SK-N-SH (cell line): ENCODE results near the gene SENP1. TPM values are rescaled to one million over a fixed set of nuclear protein-coding genes. Genes with fewer than 3 reads are reported as not detected.

ENCODE experiments used
- CTCF ChIA-PET: fragments of 300-600, 350-600 bp; formaldehyde crosslinking; extraction: SDS; loops from one replicate; lab custom pipeline; 2021; lab: Yijun Ruan, JAX
- POLR2A ChIA-PET: fragments of 350-600 bp; sonication (Branson Sonifier 250); formaldehyde crosslinking; extraction: SDS; loops from one replicate; lab custom pipeline; 2020; ENCODE audit warnings: antibody characterized with exemption, inconsistent platforms; lab: Yijun Ruan, JAX
- DNase-seq: peaks from one replicate; pipeline ENCODE4 v3.0.0; 2012
- H2AFZ ChIP-seq: fragments of 200-600 bp; sonication (generic); 2 replicates; pipeline ENCODE4 v1.8.1; 2016; ENCODE audit warnings: antibody characterized with exemption, mild to moderate bottlenecking, low read depth
- H3F3A ChIP-seq: fragments of 200-600 bp; sonication (generic); replicated peaks from 2 replicates; pipeline ENCODE3; 2016; ENCODE audit warnings: antibody characterized with exemption, mild to moderate bottlenecking; ENCODE audit not compliant: insufficient read depth
- H3K27ac ChIP-seq, 2 experiments: fragments of 200-500 bp in 1 of 2; fragments of 200-600 bp in 1 of 2; sonication (Bioruptor generic) in 1 of 2; sonication (generic), shearing (Covaris generic) in 1 of 2; 2 replicates each; pipeline versions ENCODE4 v1.5.1 to v1.6.1; 2014 to 2016; ENCODE audit warnings: low read depth in 2 of 2, inconsistent platforms in 1 of 2, low read length in 1 of 2, mild to moderate bottlenecking in 1 of 2, mixed read lengths in 1 of 2
- H3K27me3 ChIP-seq: fragments of 200-600 bp; sonication (generic), shearing (Covaris generic); 2 replicates; pipeline ENCODE4 v1.6.1; 2016; ENCODE audit warnings: mixed run types; ENCODE audit not compliant: insufficient read depth
- H3K36me3 ChIP-seq, 2 experiments: fragments of 200-500 bp in 1 of 2; fragments of 200-600 bp in 1 of 2; sonication (Bioruptor generic) in 1 of 2; sonication (generic) in 1 of 2; replicated peaks in 1 of 2; 2 replicates each; pipeline versions ENCODE3 to v1.5.1; 2014 to 2016; ENCODE audit warnings: low read length in 1 of 2, mild to moderate bottlenecking in 1 of 2; ENCODE audit not compliant: insufficient read depth in 2 of 2, control insufficient read depth in 1 of 2
- H3K4me1 ChIP-seq, 2 experiments: fragments of 200-500 bp in 1 of 2; fragments of 200-600 bp in 1 of 2; sonication (Bioruptor generic) in 1 of 2; sonication (generic), shearing (Covaris generic) in 1 of 2; 2 replicates each; pipeline versions ENCODE4 v1.5.1 to v1.6.1; 2014 to 2016; ENCODE audit warnings: low read depth in 1 of 2, low read length in 1 of 2, mixed run types in 1 of 2; ENCODE audit not compliant: insufficient read depth in 2 of 2, control insufficient read depth in 1 of 2
- H3K4me2 ChIP-seq: fragments of 200-600 bp; sonication (generic), shearing (Covaris generic); 2 replicates; pipeline ENCODE4 v1.6.1; 2017; ENCODE audit warnings: mixed run types
- H3K4me3 ChIP-seq, 2 experiments: fragments of 200-500 bp in 1 of 2; fragments of 200-600 bp in 1 of 2; sonication (Bioruptor generic) in 1 of 2; sonication (generic), shearing (Covaris generic) in 1 of 2; 2 replicates each; pipeline versions ENCODE4 v1.5.1 to v1.8.1; 2014 to 2016; ENCODE audit warnings: low read depth in 2 of 2, inconsistent platforms in 1 of 2, low read length in 1 of 2, mild to moderate bottlenecking in 1 of 2, mixed read lengths in 1 of 2, moderate library complexity in 1 of 2
- H3K79me2 ChIP-seq: fragments of 200-600 bp; sonication (generic); 2 replicates; pipeline ENCODE4 v1.8.1; 2017; ENCODE audit warnings: mild to moderate bottlenecking; ENCODE audit not compliant: insufficient read depth
- H3K9ac ChIP-seq: fragments of 200-600 bp; sonication (generic); 2 replicates; pipeline ENCODE4 v1.6.1; 2017; ENCODE audit warnings: mixed run types
- H3K9me2 ChIP-seq: fragments of 200-600 bp; sonication (generic); 2 replicates; pipeline ENCODE4 v1.6.1; 2017; ENCODE audit warnings: mixed run types
- H3K9me3 ChIP-seq: fragments of 200-600 bp; sonication (generic); 2 replicates; pipeline ENCODE4 v1.6.1; 2017; ENCODE audit warnings: mixed run types, mild to moderate bottlenecking, moderate library complexity
- H4K20me1 ChIP-seq: fragments of 200-600 bp; sonication (generic); 2 replicates; pipeline ENCODE4 v1.6.1; 2017; ENCODE audit warnings: mild to moderate bottlenecking, mixed run types; ENCODE audit not compliant: insufficient read depth
- CHD2 ChIP-seq: fragments of 150-350 bp; IDR thresholded peaks from 2 replicates; pipeline ENCODE4 v1.6.1; 2018; ENCODE audit warnings: low read length; ENCODE audit not compliant: partially characterized antibody
- CTCF ChIP-seq: fragments of 200-600 bp; sonication (generic); IDR thresholded peaks from 2 replicates; pipeline ENCODE4 v1.6.1; 2017; ENCODE audit warnings: antibody characterized with exemption, mild to moderate bottlenecking, moderate library complexity
- ELF1 ChIP-seq: IDR thresholded peaks from 2 replicates; pipeline ENCODE4 v1.4.0; 2012
- EP300 ChIP-seq, 2 experiments: IDR thresholded peaks; 2 replicates each; pipeline versions ENCODE4 v1.4.0 to v1.6.1; 2012; ENCODE audit warnings: borderline replicate concordance in 1 of 2, low read depth in 1 of 2, low read length in 1 of 2
- FOSL2 ChIP-seq: IDR thresholded peaks from 2 replicates; pipeline ENCODE4 v1.4.0; 2012; ENCODE audit warnings: low read depth, mild to moderate bottlenecking, moderate library complexity, borderline replicate concordance
- FOXJ3 ChIP-seq: sonication (generic); formaldehyde crosslinking; IDR thresholded peaks from 2 replicates; pipeline ENCODE4 v1.5.1; 2020; ENCODE audit warnings: mild to moderate bottlenecking, missing genetic modification reagents
- MEF2A ChIP-seq: IDR thresholded peaks from 2 replicates; pipeline ENCODE4 v1.4.0; 2012; ENCODE audit warnings: low read depth, borderline replicate concordance
- MXI1 ChIP-seq: IDR thresholded peaks from 2 replicates; pipeline ENCODE4 v1.6.1; 2012; ENCODE audit warnings: mild to moderate bottlenecking, low read depth, low read length, improper control_type of control experiment
- NRF1 ChIP-seq: IDR thresholded peaks from 2 replicates; pipeline ENCODE4 v1.6.1; 2012; ENCODE audit warnings: low read depth, mild to moderate bottlenecking, low read length
- POLR2AphosphoS5 ChIP-seq: IDR thresholded peaks from 2 replicates; pipeline ENCODE4 v1.6.1; 2012; ENCODE audit warnings: low read depth, low read length
- RAD21 ChIP-seq: IDR thresholded peaks from 2 replicates; pipeline ENCODE4 v1.6.1; 2012; ENCODE audit warnings: mild to moderate bottlenecking, low read length
- RCOR1 ChIP-seq: fragments of 150-350 bp; IDR thresholded peaks from 2 replicates; pipeline ENCODE4 v1.6.1; 2017; ENCODE audit warnings: antibody characterized with exemption, low read length
- REST ChIP-seq: IDR thresholded peaks from 2 replicates; pipeline ENCODE4 v1.6.1; 2012; ENCODE audit warnings: mild to moderate bottlenecking, low read depth, low read length, moderate library complexity
- RXRA ChIP-seq: IDR thresholded peaks from 2 replicates; pipeline ENCODE4 v1.4.0; 2012; ENCODE audit warnings: low read depth, mild to moderate bottlenecking, borderline replicate concordance
- TAF1 ChIP-seq: IDR thresholded peaks from 2 replicates; pipeline ENCODE4 v1.6.1; 2012; ENCODE audit warnings: low read depth, mild to moderate bottlenecking, low read length, moderate library complexity, borderline replicate concordance
- USF2 ChIP-seq: fragments of 150-350 bp; IDR thresholded peaks from 2 replicates; pipeline ENCODE4 v1.6.1; 2017; ENCODE audit warnings: antibody characterized with exemption, low read length, low read depth, borderline replicate concordance
- YY1 ChIP-seq: IDR thresholded peaks from 2 replicates; pipeline ENCODE4 v1.4.0; 2012; ENCODE audit warnings: low read depth, mild to moderate bottlenecking
- WGBS: methylation state at CpG from one replicate; pipeline ENCODE4 v1.1.6; 2017; ENCODE audit warnings: low lambda C conversion rate; 5-methylcytosine and 5-hydroxymethylcytosine counted together
- polyA plus RNA-seq, 3 experiments: library from polyadenylated mRNA; depleted of rRNA; stranded (reverse); fragments of >200 nt; gene quantifications; 2 replicates each; pipeline ENCODE4 v1.2.3, GENCODE V29; 2012
- TF ChIP-seq, protein P1 (sequence below): fragments of 150-350 bp; IDR thresholded peaks from 2 replicates; pipeline ENCODE4 v1.6.1; 2016; ENCODE audit warnings: mild to moderate bottlenecking, low read depth, low read length
- TF ChIP-seq, protein P2 (sequence below): IDR thresholded peaks from 2 replicates; pipeline ENCODE4; 2012

Gene SENP1
- polyA plus RNA-seq, 1 of the 3 experiments (the other 2 are of a cell fraction), result 5.6 TPM

DNA sequence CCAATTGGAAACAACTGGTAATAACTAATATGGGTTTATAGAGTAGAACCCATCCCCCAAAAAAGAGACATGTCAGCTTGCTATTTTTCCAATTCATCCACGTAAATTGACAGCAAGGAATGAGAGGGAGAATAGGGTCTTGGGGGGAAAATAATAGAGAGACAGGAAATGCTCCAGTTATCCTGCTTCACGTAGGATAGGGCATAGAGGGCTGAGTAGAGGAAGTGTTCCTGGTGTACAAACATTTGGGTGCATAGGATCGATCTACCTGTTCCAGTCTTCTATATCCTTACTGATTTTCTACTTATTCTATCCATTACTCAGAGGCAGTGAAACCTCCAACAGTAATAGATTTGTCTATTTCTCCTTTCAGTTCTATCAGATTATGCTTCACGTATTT, 52.0 kb downstream of the SENP1 start (continued):
- TF ChIP-seq, protein P1, sequence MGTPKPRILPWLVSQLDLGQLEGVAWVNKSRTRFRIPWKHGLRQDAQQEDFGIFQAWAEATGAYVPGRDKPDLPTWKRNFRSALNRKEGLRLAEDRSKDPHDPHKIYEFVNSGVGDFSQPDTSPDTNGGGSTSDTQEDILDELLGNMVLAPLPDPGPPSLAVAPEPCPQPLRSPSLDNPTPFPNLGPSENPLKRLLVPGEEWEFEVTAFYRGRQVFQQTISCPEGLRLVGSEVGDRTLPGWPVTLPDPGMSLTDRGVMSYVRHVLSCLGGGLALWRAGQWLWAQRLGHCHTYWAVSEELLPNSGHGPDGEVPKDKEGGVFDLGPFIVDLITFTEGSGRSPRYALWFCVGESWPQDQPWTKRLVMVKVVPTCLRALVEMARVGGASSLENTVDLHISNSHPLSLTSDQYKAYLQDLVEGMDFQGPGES, result no peak
- no peak for TF ChIP-seq RXRA
- TF ChIP-seq MEF2A, result no peak
- TF ChIP-seq REST, result no peak
- TF ChIP-seq, protein P2, sequence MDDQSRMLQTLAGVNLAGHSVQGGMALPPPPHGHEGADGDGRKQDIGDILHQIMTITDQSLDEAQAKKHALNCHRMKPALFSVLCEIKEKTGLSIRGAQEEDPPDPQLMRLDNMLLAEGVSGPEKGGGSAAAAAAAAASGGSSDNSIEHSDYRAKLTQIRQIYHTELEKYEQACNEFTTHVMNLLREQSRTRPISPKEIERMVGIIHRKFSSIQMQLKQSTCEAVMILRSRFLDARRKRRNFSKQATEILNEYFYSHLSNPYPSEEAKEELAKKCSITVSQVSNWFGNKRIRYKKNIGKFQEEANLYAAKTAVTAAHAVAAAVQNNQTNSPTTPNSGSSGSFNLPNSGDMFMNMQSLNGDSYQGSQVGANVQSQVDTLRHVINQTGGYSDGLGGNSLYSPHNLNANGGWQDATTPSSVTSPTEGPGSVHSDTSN, result no peak
- no peak for TF ChIP-seq TAF1

DNA sequence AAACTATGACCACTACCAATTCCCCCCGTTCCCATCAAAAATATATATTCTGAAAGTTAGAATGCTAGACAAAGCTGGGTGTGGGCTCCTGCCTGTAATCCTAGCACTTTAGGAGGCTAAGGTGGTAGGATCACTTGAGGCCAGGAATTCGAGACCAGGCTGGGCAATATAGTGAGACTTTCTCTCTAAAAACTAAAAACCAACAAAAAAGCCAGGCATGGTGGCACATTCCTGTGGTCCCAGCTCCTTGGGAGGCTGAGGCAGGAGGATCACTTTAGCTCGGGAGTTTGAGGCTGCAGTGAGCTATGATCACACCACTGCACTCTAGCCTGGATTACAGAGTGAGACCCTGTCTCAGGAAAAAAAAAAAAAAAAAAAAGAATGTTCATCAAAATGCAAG, 52.8 kb downstream of the SENP1 start:
- Histone ChIP-seq H3K27me3 (no peaks in the 10 kb centered on the region), H2AFZ (no peak overlapping the region), H3K27ac (no peak overlapping the region)
- POLR2A ChIA-PET, result no interaction called here
- TF ChIP-seq CTCF (no peak), TAF1 (no peak), MEF2A (no peak), RAD21 (no peak), FOSL2 (no peak), NRF1 (no peak), MXI1 (no peak), ELF1 (no peak), USF2 (no peak), YY1 (no peak), EP300 (IDR thresholded peaks at IDR 0.05; ENCODE audit: borderline replicate concordance in 1 of 2, low read depth in 1 of 2, low read length in 1 of 2) (no peak), FOXJ3 (CRISPR knock-in tag) (no peak), POLR2AphosphoS5 (no peak), RCOR1 (no peak), CHD2 (no peak)
- TF ChIP-seq, protein P1, result no peak
- TF ChIP-seq, all 33 proteins: peak for 0
- H3K9ac ChIP-seq, result no peak overlapping the region
- CTCF ChIA-PET, result no interaction called here
- H3K4me2 ChIP-seq, result no peak overlapping the region
- no peak for DNase-seq
- H3K9me2 ChIP-seq, result no peaks in the 10 kb centered on the region
- H3K36me3 ChIP-seq, result peaks cover 12 to 31% of the 10 kb centered on the region in 2 experiments
- H4K20me1 ChIP-seq, result no peaks in the 10 kb centered on the region
- 94% methylated on average over 3 of the region's 3 CpGs for WGBS
- H3K79me2 ChIP-seq, result no peaks in the 10 kb centered on the region
- no peaks in the 10 kb centered on the region for H3K9me3 ChIP-seq
- no peak overlapping the region for H3K4me3 ChIP-seq
- no peaks in the 10 kb centered on the region for H3K4me1 ChIP-seq
- H3F3A ChIP-seq, result no peaks in the 10 kb centered on the region
